Lung (tissue), 12 donors: Measurements from ENCODE around the gene TMCC2. TPM values are rescaled to one million over a fixed set of nuclear protein-coding genes. Genes with fewer than 3 reads are reported as not detected.

Experiments
- ATAC-seq: fragments of 200-7000 bp; cut with Tn5 transposase; one replicate; pipeline ENCODE4 v1.9.1; 2020; ENCODE audit warnings: moderate number of reproducible peaks; ENCODE audit not compliant: insufficient read depth, low FRiP score
- DNase-seq, 3 donors: peaks; one replicate each; pipeline ENCODE4 v3.0.0-alpha.2; 2013 to 2017
- H3K27ac ChIP-seq, 2 donors: one replicate each; pipeline ENCODE4 v1.5.1; 2013; ENCODE audit warnings: mild to moderate bottlenecking in 2 of 2, moderate library complexity in 2 of 2, control low read depth in 1 of 2, inconsistent platforms in 1 of 2, low read depth in 1 of 2, low read length in 1 of 2
- H3K27me3 ChIP-seq, 3 donors: one replicate each; pipeline ENCODE4 v1.5.1; 2013; ENCODE audit warnings: low read length in 2 of 3; ENCODE audit not compliant: control insufficient read depth in 3 of 3, insufficient read depth in 3 of 3
- H3K36me3 ChIP-seq, 4 donors: one replicate each; pipeline ENCODE4 v1.5.1; 2013; ENCODE audit warnings: low read length in 4 of 4, mild to moderate bottlenecking in 1 of 4, moderate library complexity in 1 of 4; ENCODE audit not compliant: control insufficient read depth in 4 of 4, insufficient read depth in 4 of 4
- H3K4me1 ChIP-seq, 5 donors: one replicate each; pipeline ENCODE4 v1.5.1; 2013; ENCODE audit warnings: low read length in 5 of 5, mild to moderate bottlenecking in 2 of 5, moderate library complexity in 1 of 5; ENCODE audit not compliant: control insufficient read depth in 5 of 5, insufficient read depth in 5 of 5
- H3K4me3 ChIP-seq: one replicate; pipeline ENCODE4 v1.5.1; 2013; ENCODE audit warnings: mild to moderate bottlenecking, control low read depth, moderate library complexity
- H3K9ac ChIP-seq, 2 donors: one replicate each; pipeline ENCODE4 v1.5.1; 2013; ENCODE audit warnings: low read length in 2 of 2, control low read depth in 1 of 2; ENCODE audit not compliant: insufficient read depth in 1 of 2
- H3K9me3 ChIP-seq, 4 donors: one replicate each; pipeline ENCODE4 v1.5.1; 2013; ENCODE audit warnings: low read length in 3 of 4, mild to moderate bottlenecking in 1 of 4, moderate library complexity in 1 of 4; ENCODE audit not compliant: control insufficient read depth in 4 of 4, insufficient read depth in 3 of 4
- WGBS, 2 donors: extraction: QIAGEN DNeasy Blood & Tissue Kit; methylation state at CpG; one replicate each; pipeline ENCODE4 v1.1.7; 2013; 5-methylcytosine and 5-hydroxymethylcytosine counted together
- polyA plus RNA-seq, 2 donors: library from polyadenylated mRNA; stranded (reverse); fragments of 200-250 nt; gene quantifications; one replicate each; pipeline ENCODE4 v1.2.1, GENCODE V29; 2013
- total RNA-seq, 2 donors: library from RNA; depleted of rRNA in 1 of 2; stranded (reverse); fragments of >200 nt in 1 of 2; gene quantifications; one replicate each; pipeline ENCODE4 v1.2.1, GENCODE V29; 2014 to 2021
- TF ChIP-seq, protein P1 (sequence below): IDR thresholded peaks from 2 replicates; pipeline ENCODE4 v1.5.1; 2012; ENCODE audit warnings: mild to moderate bottlenecking; ENCODE audit errors: control extremely low read depth, extremely low read depth
- donor health status: control.
- donor health status: control.
- donor health status: Bipolar disorder and iron deficiency.
- donor health status: healthy.
- donor health status: DM: yes; HTN: yes; CAD: no.

Gene TMCC2
- total and polyA plus RNA-seq, 4 donors: 1.9 to 27.0 (median 2.4) TPM

DNA sequence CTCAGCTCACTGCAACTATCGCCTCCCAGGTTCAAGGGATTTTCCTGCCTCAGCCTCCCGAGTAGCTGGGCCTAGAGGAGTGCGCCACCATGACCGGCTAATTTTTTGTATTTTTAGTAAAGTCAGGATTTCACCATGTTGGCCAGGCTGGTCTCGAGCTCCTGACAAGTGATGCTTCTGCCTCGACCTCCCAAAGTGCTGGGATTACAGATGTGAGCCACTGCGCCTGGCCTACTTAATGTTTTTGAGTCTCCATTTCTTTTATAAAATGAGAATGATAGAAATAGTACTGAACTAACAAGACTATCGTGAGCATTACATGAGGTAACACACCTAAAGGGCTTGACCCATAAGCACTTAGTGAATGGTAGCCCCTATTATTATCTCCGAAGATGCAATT is 72.4 kb downstream of the TMCC2 start:
- peaks cover 0 to 16% (median 6%) of the 10 kb centered on the region in 5 donors for H3K4me1 ChIP-seq
- H3K9me3 ChIP-seq: no peaks in the 10 kb centered on the region
- H3K27me3 ChIP-seq: no peaks in the 10 kb centered on the region
- WGBS, 2 donors: 79 to 88% methylated on average over 9 of the region's 9 CpGs
- H3K4me3 ChIP-seq: no peak overlapping the region
- DNase-seq: no peak
- no peak for ATAC-seq
- H3K9ac ChIP-seq: no peak overlapping the region
- TF ChIP-seq, protein P1, sequence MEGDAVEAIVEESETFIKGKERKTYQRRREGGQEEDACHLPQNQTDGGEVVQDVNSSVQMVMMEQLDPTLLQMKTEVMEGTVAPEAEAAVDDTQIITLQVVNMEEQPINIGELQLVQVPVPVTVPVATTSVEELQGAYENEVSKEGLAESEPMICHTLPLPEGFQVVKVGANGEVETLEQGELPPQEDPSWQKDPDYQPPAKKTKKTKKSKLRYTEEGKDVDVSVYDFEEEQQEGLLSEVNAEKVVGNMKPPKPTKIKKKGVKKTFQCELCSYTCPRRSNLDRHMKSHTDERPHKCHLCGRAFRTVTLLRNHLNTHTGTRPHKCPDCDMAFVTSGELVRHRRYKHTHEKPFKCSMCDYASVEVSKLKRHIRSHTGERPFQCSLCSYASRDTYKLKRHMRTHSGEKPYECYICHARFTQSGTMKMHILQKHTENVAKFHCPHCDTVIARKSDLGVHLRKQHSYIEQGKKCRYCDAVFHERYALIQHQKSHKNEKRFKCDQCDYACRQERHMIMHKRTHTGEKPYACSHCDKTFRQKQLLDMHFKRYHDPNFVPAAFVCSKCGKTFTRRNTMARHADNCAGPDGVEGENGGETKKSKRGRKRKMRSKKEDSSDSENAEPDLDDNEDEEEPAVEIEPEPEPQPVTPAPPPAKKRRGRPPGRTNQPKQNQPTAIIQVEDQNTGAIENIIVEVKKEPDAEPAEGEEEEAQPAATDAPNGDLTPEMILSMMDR: no peak
- peaks cover 0 to 23% (median 3%) of the 10 kb centered on the region in 4 donors for H3K36me3 ChIP-seq
- no peak overlapping the region for H3K27ac ChIP-seq

DNA sequence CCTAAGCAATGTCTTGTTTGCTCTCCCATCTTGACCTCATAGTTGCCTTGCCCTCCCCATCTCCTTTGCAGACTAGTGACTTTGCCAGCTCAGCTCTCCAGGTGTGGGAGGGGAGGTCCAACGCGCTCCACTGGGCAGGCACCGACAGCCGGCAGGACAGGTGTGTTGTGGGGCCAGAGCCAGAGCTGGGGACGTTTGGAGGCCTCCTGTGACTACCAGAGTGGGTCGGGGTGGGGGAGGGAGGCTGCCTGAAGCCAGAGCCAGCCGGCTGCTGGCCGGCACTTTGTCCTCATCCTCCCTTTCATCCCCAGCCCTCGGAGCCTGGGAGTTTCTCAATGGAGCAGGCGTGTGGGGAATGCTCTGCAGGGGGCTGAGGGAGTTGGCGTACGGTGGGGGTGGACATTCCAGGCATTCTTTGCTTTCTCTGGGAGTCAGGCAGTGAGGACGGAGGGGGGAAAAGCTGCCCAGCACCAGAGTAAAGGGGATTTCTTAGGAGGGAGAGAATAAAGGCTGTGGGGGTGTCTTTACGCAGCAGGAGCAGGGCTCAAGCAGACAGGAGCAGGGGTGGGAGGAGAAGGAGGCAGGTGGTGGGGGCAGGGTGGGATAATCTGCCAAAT is 73.6 kb downstream of the TMCC2 start:
- H3K4me1 ChIP-seq: peaks cover 0 to 16% (median 6%) of the 10 kb centered on the region in 5 donors
- no peaks in the 10 kb centered on the region for H3K9me3 ChIP-seq
- peaks cover 0 to 30% (median 3%) of the 10 kb centered on the region in 4 donors for H3K36me3 ChIP-seq
- no peak overlapping the region for H3K4me3 ChIP-seq
- H3K9ac ChIP-seq: peak overlapping the region in 1 of 2 donors; percentile 38
- TF ChIP-seq, protein P1: no peak
- no peaks in the 10 kb centered on the region for H3K27me3 ChIP-seq
- DNase-seq (peak; percentile 87 to 88 (median 88)), ATAC-seq (peak; percentile 82)
- H3K27ac ChIP-seq: peak overlapping the region in 1 of 2 donors; percentile 23
- 43 to 73% methylated on average over 14 of the region's 14 CpGs for WGBS, 2 donors

DNA sequence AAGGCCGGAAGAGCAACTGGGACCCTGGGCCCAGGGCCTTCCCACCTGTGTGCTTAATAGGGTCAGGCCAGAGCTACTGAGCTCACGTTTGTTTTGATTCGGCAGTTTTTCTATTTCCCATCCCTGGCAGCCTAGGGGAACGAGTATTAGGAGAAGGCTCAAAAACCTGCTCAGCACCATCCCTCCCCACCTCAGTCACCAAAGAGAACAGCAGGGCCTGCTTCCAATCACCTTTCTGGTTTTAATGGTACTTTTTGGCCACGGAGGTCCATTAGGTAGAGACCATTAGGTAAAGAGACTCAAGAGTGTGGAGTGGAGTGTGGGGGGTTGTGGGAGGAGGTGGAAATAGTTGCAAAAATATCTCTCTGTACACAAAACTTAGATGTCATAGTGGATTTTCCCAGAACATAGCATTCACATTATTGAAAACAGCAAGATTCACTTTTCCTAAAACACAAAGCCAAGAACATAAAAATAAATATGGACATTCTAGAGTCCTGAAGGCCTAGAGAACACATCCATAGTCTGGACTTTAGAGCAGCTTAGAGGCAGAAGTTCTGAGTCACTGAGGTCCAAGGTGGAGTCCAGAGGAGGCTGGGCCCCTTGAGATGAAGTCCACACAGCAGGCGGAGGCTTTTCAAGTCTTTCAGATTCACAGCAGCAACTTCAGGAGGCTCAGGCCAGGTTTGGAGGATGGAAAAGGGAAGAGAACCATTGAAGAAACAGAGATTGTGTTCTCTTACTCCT is 74.3 kb downstream of the TMCC2 start:
- H3K27me3 ChIP-seq: no peaks in the 10 kb centered on the region
- peak overlapping the region in 1 of 2 donors; percentile 23 for H3K27ac ChIP-seq
- ATAC-seq (no peak), DNase-seq (no peak)
- H3K4me1 ChIP-seq: peaks cover 0 to 16% (median 6%) of the 10 kb centered on the region in 5 donors
- peak overlapping the region in 1 of 2 donors; percentile 38 for H3K9ac ChIP-seq
- 74 to 79% methylated on average over 6 of the region's 6 CpGs for WGBS, 2 donors
- H3K36me3 ChIP-seq: peaks cover 0 to 38% (median 3%) of the 10 kb centered on the region in 4 donors
- no peaks in the 10 kb centered on the region for H3K9me3 ChIP-seq
- TF ChIP-seq, protein P1: no peak
- no peak overlapping the region for H3K4me3 ChIP-seq
